K562 (cell line): ENCODE measurements around the gene CRAMP1.

Source experiments
- BHLHE40 ChIP-seq: IDR thresholded peaks from 2 replicates; pipeline ENCODE4 v1.6.1; 2011; ENCODE audit warnings: low read length, improper control_type of control experiment
- ETV6 ChIP-seq, 3 experiments: fragments of 150-350 bp in 1 of 3; sonication (generic) in 1 of 3; formaldehyde crosslinking in 1 of 3; IDR thresholded peaks; 2 replicates each; pipeline versions ENCODE4 v1.6.1 to v1.8.0; 2014 to 2022; ENCODE audit warnings: borderline replicate concordance in 2 of 3, low read depth in 2 of 3, antibody characterized with exemption in 1 of 3, low read length in 1 of 3, mild to moderate bottlenecking in 1 of 3, missing genetic modification reagents in 1 of 3
- HCFC1 ChIP-seq: IDR thresholded peaks from 2 replicates; pipeline ENCODE4 v1.6.1; 2012; ENCODE audit warnings: low read depth, low read length, improper control_type of control experiment
- TF ChIP-seq, protein P1 (sequence below), 3 experiments: IDR thresholded peaks in 2 of 3; conservative IDR thresholded peaks in 1 of 3; 2 replicates each; pipeline ENCODE4 v1.5.1; 2011 to 2012; ENCODE audit warnings: low read length in 3 of 3, mild to moderate bottlenecking in 3 of 3, control low read depth in 2 of 3, improper control_type of control experiment in 1 of 3, inconsistent platforms in 1 of 3, low read depth in 1 of 3, mixed read lengths in 1 of 3, moderate library complexity in 1 of 3; ENCODE audit not compliant: insufficient read depth in 2 of 3

DNA sequence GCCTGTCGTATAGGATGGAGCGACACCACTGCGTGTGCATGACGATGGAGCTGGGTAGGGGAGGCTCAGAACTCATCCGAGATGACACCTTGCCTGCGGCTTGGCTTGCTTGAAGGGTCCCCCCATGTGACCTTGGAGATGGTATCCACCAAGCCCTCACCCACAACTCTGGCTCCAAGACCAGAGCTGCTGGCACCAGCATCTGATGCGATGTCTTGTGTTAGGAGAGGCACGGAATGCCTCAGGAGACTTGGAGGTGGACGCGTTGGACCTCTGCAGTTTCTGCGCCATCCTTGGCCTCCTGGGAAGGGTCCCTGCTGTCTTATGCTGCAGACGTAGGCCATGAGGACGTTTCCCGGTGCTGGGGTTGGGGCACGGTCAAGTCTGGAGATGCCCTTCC lies 7.8 kb downstream of the CRAMP1 start:
- TF ChIP-seq, protein P1, sequence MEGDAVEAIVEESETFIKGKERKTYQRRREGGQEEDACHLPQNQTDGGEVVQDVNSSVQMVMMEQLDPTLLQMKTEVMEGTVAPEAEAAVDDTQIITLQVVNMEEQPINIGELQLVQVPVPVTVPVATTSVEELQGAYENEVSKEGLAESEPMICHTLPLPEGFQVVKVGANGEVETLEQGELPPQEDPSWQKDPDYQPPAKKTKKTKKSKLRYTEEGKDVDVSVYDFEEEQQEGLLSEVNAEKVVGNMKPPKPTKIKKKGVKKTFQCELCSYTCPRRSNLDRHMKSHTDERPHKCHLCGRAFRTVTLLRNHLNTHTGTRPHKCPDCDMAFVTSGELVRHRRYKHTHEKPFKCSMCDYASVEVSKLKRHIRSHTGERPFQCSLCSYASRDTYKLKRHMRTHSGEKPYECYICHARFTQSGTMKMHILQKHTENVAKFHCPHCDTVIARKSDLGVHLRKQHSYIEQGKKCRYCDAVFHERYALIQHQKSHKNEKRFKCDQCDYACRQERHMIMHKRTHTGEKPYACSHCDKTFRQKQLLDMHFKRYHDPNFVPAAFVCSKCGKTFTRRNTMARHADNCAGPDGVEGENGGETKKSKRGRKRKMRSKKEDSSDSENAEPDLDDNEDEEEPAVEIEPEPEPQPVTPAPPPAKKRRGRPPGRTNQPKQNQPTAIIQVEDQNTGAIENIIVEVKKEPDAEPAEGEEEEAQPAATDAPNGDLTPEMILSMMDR (IDR thresholded peaks at IDR 0.05 in 2 of 3, conservative IDR thresholded peaks at IDR 0.05 in 1 of 3; ENCODE audit: insufficient read depth in 2 of 3, low read depth in 1 of 3, low read length in 3 of 3) = no peak
- TF ChIP-seq BHLHE40 (no peak), HCFC1 (no peak), ETV6 (IDR thresholded peaks at IDR 0.05; ENCODE audit: borderline replicate concordance in 1 of 2, low read depth in 2 of 2, low read length in 1 of 2) (no peak), ETV6 (CRISPR knock-in tag; IDR thresholded peaks at IDR 0.05; ENCODE audit: borderline replicate concordance) (no peak)
